PC-3 (cell line): ENCODE data around the gene RALBP1.
"Not testable (repeated sequence)": the region's sequence is repeated elsewhere in the genome, so short reads cannot be mapped to it uniquely, and the experiment has no call there.

Experiments
- EZH2 ChIP-seq: fragments of 300-600 bp; sonication (generic); IDR thresholded peaks from one replicate; pipeline ENCODE4 v1.6.1; 2017; ENCODE audit warnings: antibody characterized with exemption, mild to moderate bottlenecking, low read length; ENCODE audit not compliant: unreplicated experiment
- EZH2phosphoT487 ChIP-seq: fragments of 300-600 bp; sonication (generic); IDR thresholded peaks from 2 replicates; pipeline ENCODE4 v1.6.1; 2018; ENCODE audit warnings: mild to moderate bottlenecking, antibody characterized with exemption, low read length, borderline replicate concordance
- TF ChIP-seq, protein P1 (sequence below): fragments of 300-600 bp; sonication (generic); conservative IDR thresholded peaks from 2 replicates; pipeline ENCODE4 v1.5.1; 2017; ENCODE audit warnings: antibody characterized with exemption, low read depth, mild to moderate bottlenecking, low read length

- not testable (repeated sequence) for TF ChIP-seq EZH2, EZH2phosphoT487
- TF ChIP-seq, protein P1, sequence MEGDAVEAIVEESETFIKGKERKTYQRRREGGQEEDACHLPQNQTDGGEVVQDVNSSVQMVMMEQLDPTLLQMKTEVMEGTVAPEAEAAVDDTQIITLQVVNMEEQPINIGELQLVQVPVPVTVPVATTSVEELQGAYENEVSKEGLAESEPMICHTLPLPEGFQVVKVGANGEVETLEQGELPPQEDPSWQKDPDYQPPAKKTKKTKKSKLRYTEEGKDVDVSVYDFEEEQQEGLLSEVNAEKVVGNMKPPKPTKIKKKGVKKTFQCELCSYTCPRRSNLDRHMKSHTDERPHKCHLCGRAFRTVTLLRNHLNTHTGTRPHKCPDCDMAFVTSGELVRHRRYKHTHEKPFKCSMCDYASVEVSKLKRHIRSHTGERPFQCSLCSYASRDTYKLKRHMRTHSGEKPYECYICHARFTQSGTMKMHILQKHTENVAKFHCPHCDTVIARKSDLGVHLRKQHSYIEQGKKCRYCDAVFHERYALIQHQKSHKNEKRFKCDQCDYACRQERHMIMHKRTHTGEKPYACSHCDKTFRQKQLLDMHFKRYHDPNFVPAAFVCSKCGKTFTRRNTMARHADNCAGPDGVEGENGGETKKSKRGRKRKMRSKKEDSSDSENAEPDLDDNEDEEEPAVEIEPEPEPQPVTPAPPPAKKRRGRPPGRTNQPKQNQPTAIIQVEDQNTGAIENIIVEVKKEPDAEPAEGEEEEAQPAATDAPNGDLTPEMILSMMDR, result not testable (repeated sequence)
These were observed 1.6 kb downstream of the RALBP1 start for GRCh38 chr18:9476949-9477348.
